ENCODE measurements around the gene CPEB4. TPM values are rescaled to one million over a fixed set of nuclear protein-coding genes. Genes with fewer than 3 reads are reported as not detected.

The CPEB4 gene
- total RNA-seq, 1 experiment from 2014 or later = 8.7 TPM

GRCh38 chr5:173885475-173886010, 2.6 kb upstream of the CPEB4 start:
- H3K4me3 Mint-ChIP-seq = no peak overlapping the region
- no peak overlapping the region for H4K5ac ChIP-seq (ENCODE audit: insufficient read length, low read depth, low read length)
- no CpG with 5 or more reads among the region's 6 CpGs for WGBS (ENCODE audit: extremely low coverage, insufficient read length, low lambda C conversion rate)
- no peak overlapping the region for H3K23ac ChIP-seq (ENCODE audit: insufficient read length, low read depth, low read length)
- H4K91ac ChIP-seq (ENCODE audit: insufficient read length, low read depth, low read length) = no peak overlapping the region
- DNase-seq = no peak
- no peaks in the 10 kb centered on the region; the same call in 1 of the 2 replicates for H3K4me1 ChIP-seq (ENCODE audit: insufficient read depth, low read length)
- no peak overlapping the region for H3K27ac ChIP-seq (ENCODE audit: insufficient read length, low read depth, low read length)
- no peak overlapping the region for H2BK120ac ChIP-seq (ENCODE audit: low read depth, low read length, poor library complexity, severe bottlenecking)
- H2BK15ac ChIP-seq (ENCODE audit: low read depth, low read length) = no peak overlapping the region
- peaks cover 5% of the 10 kb centered on the region for H3K23me2 ChIP-seq (ENCODE audit: insufficient read length, low read depth, low read length, poor library complexity, severe bottlenecking)
- H3K9me3 Mint-ChIP-seq = 0 out of 5 replicates have a peak, but pooled peaks cover 0 to 2% of the 10 kb centered on the region in 2 experiments
- no peak overlapping the region for H2AK5ac ChIP-seq (ENCODE audit: insufficient read length, low read length)
- no peak overlapping the region for H3K56ac ChIP-seq (ENCODE audit: insufficient read length, low read depth, low read length)
- H3K4ac ChIP-seq (ENCODE audit: low read depth, low read length) = no peak overlapping the region
- no peaks in the 10 kb centered on the region for H4K20me1 ChIP-seq (ENCODE audit: control insufficient read depth, insufficient read depth, insufficient read length)
- H3K79me2 ChIP-seq (ENCODE audit: insufficient read depth, low read length) = no peaks in the 10 kb centered on the region; the same call in 1 of the 2 replicates
- H2BK12ac ChIP-seq (ENCODE audit: insufficient read length, low read depth, low read length) = no peak overlapping the region
- no peak overlapping the region for H3K9ac ChIP-seq (ENCODE audit: extremely low read depth, insufficient read length, low read length)
- no peaks in the 10 kb centered on the region for H3K79me1 ChIP-seq (ENCODE audit: insufficient read depth, low read depth, low read length, poor library complexity, severe bottlenecking)
- H3K14ac ChIP-seq (ENCODE audit: insufficient read depth, low read length) = no peak overlapping the region
- no peaks in the 10 kb centered on the region for H3K36me3 Mint-ChIP-seq (ENCODE audit: insufficient read depth in 1 of 3, low read depth in 3 of 3)
- no peak overlapping the region for H3K27ac Mint-ChIP-seq
- H2BK5ac ChIP-seq (ENCODE audit: insufficient read length, low read length) = no peak overlapping the region
- no peak overlapping the region for H3K4me2 ChIP-seq (ENCODE audit: insufficient read depth, insufficient read length, low read length)
- H3K27me3 Mint-ChIP-seq (ENCODE audit: low read depth) = no peaks in the 10 kb centered on the region; the same call in 1 of the 2 replicates
- no peak overlapping the region for H2BK20ac ChIP-seq (ENCODE audit: low read depth, low read length, poor library complexity, severe bottlenecking)
- no peak overlapping the region for H2AFZ ChIP-seq (ENCODE audit: low read length)
- no peak overlapping the region for H4K8ac ChIP-seq (replicated peaks; ENCODE audit: insufficient read length, low read depth, low read length)
- peaks cover 25 to 29% of the 10 kb centered on the region in 2 experiments for H3K4me1 Mint-ChIP-seq
- H3T11ph ChIP-seq (ENCODE audit: low read length) = no peak overlapping the region
- no peak for TF ChIP-seq CTCF (conservative IDR thresholded peaks at IDR 0.05)
- no peaks in the 10 kb centered on the region for H3K9me3 ChIP-seq (ENCODE audit: control insufficient read depth, low read depth, low read length)
- H3K18ac ChIP-seq (ENCODE audit: insufficient read length, low read depth, low read length) = no peak overlapping the region
- H3K27me3 ChIP-seq (ENCODE audit: insufficient read depth, low read length) = no peaks in the 10 kb centered on the region

Data from H9 (cell line).